ENCODE measurements around the gene XRCC3. TPM values are rescaled to one million over a fixed set of nuclear protein-coding genes. Genes with fewer than 3 reads are reported as not detected.

The XRCC3 gene
- total RNA-seq, 2 donors from 2014 or later: 39.2 to 42.6 TPM

- Mint-ChIP-seq H3K27ac (no peak overlapping the region), H3K36me3 (ENCODE audit: low read depth) (peaks cover 69% of the 10 kb centered on the region), H3K4me3 (no peak overlapping the region), H3K4me1 (no peaks in the 10 kb centered on the region), H3K27me3 (ENCODE audit: insufficient read depth) (no peaks in the 10 kb centered on the region), H3K9me3 (no peaks in the 10 kb centered on the region)
- Histone ChIP-seq H3K9me3 (ENCODE audit: control insufficient read depth, low read length) (no peaks in the 10 kb centered on the region), H3K27me3 (ENCODE audit: control insufficient read depth, insufficient read depth, low read length, poor library complexity, severe bottlenecking) (no peaks in the 10 kb centered on the region), H3K9ac (ENCODE audit: extremely low read depth, low read length, poor library complexity, severe bottlenecking) (no peak overlapping the region), H3K27ac (ENCODE audit: low read depth, low read length) (no peak overlapping the region), H3K36me3 (ENCODE audit: control insufficient read depth, insufficient read depth, low read length) (peaks cover 79% of the 10 kb centered on the region), H3K4me1 (ENCODE audit: control insufficient read depth, insufficient read depth, low read length) (no peaks in the 10 kb centered on the region), H3K4me3 (ENCODE audit: low read length) (no peak overlapping the region)
- WGBS, 2 experiments (ENCODE audit: insufficient coverage in 1 of 2, insufficient read length in 1 of 2): 88 to 98% methylated on average over 3 of the region's 3 CpGs
- no peak for TF ChIP-seq CTCF (conservative IDR thresholded peaks at IDR 0.05)
- DNase-seq: no peak
Measured at GRCh38 chr14:103668117-103668516, 47.1 kb downstream of the XRCC3 start.

GRCh38 chr14:103667671-103668070, 47.6 kb downstream of the XRCC3 start:
- H3K36me3 ChIP-seq (ENCODE audit: control insufficient read depth, insufficient read depth, low read length): peaks cover 77% of the 10 kb centered on the region
- Mint-ChIP-seq H3K27me3 (ENCODE audit: insufficient read depth) (no peaks in the 10 kb centered on the region), H3K4me1 (no peaks in the 10 kb centered on the region), H3K4me3 (no peak overlapping the region), H3K27ac (no peak overlapping the region), H3K9me3 (no peaks in the 10 kb centered on the region), H3K36me3 (ENCODE audit: low read depth) (peaks cover 65% of the 10 kb centered on the region)
- TF ChIP-seq CTCF (conservative IDR thresholded peaks at IDR 0.05): no peak
- no peak overlapping the region for H3K27ac ChIP-seq (ENCODE audit: low read depth, low read length)
- H3K27me3 ChIP-seq (ENCODE audit: control insufficient read depth, insufficient read depth, low read length, poor library complexity, severe bottlenecking): no peaks in the 10 kb centered on the region
- 97 to 100% methylated on average over 2 to 4 of the region's 4 CpGs for WGBS, 2 experiments (ENCODE audit: insufficient coverage in 1 of 2, insufficient read length in 1 of 2)
- no peaks in the 10 kb centered on the region for H3K4me1 ChIP-seq (ENCODE audit: control insufficient read depth, insufficient read depth, low read length)
- DNase-seq: no peak
- H3K4me3 ChIP-seq (ENCODE audit: low read length): no peak overlapping the region
- H3K9me3 ChIP-seq (ENCODE audit: control insufficient read depth, low read length): no peaks in the 10 kb centered on the region
- H3K9ac ChIP-seq (ENCODE audit: extremely low read depth, low read length, poor library complexity, severe bottlenecking): no peak overlapping the region

GRCh38 chr14:103663506-103663905, 51.7 kb downstream of the XRCC3 start:
- DNase-seq: no peak
- Histone ChIP-seq H3K4me3 (ENCODE audit: low read length) (no peak overlapping the region), H3K9me3 (ENCODE audit: control insufficient read depth, low read length) (no peaks in the 10 kb centered on the region), H3K4me1 (ENCODE audit: control insufficient read depth, insufficient read depth, low read length) (no peaks in the 10 kb centered on the region), H3K9ac (ENCODE audit: extremely low read depth, low read length, poor library complexity, severe bottlenecking) (no peak overlapping the region), H3K27ac (ENCODE audit: low read depth, low read length) (no peak overlapping the region), H3K27me3 (ENCODE audit: control insufficient read depth, insufficient read depth, low read length, poor library complexity, severe bottlenecking) (no peaks in the 10 kb centered on the region), H3K36me3 (ENCODE audit: control insufficient read depth, insufficient read depth, low read length) (peaks cover 78% of the 10 kb centered on the region)
- Mint-ChIP-seq H3K27ac (peak overlapping the region; percentile 65), H3K9me3 (no peaks in the 10 kb centered on the region), H3K4me1 (no peaks in the 10 kb centered on the region), H3K27me3 (ENCODE audit: insufficient read depth) (no peaks in the 10 kb centered on the region), H3K4me3 (no peak overlapping the region), H3K36me3 (ENCODE audit: low read depth) (peaks cover 63% of the 10 kb centered on the region)
- no peak for TF ChIP-seq CTCF (conservative IDR thresholded peaks at IDR 0.05)
- 95 to 100% methylated on average over 3 to 13 of the region's 13 CpGs for WGBS, 2 experiments (ENCODE audit: insufficient coverage in 1 of 2, insufficient read length in 1 of 2)
